ENCODE results near the gene DDX20.
A peak's percentile ranks its signal among the peaks of the same experiment; 100 is the strongest.
"Not testable (repeated sequence)": the region's sequence is repeated elsewhere in the genome, so short reads cannot be mapped to it uniquely, and the experiment has no call there.

The DDX20 gene

DNA sequence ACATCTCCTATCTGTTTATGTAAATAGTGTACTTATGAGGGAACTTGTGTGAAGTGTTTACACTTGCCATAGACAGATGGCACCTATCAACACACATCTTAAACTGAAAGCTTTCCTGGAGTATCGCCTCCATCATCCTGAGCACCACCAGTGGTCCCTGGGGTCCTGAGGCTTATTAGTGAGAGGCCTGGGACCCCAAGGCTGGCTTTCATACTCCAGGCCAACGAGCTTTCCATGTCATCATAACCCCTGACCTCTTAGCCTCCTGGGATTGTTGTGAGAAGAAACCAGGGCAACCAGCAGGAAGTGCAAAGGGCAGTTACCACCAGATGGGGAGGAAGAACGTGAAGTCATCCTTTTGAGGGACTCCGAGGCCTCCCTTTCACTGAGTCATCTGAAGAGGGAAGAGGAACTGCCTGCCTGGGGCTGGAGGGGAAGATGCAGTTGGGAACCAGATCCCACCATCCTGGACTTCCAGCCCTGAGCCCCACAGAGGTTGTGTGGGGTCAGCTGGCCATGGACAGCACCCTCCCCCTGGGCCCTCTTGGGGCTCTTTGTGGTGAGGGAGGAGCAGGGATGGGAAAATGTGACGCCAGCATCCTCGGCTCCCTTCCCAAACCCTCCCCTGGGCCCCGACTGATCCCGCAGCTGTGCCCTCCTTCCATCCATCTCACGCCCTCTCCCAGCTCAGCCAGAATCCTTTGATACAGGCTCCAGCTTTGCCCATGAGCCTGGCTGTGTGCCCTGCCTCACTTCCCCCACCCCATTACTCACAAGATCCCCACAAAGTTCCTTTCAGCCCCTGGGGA, 22.3 kb upstream of the DDX20 start:
- H3K4me3 ChIP-seq (ENCODE audit: low read depth, low read length) = no peak overlapping the region

DNA sequence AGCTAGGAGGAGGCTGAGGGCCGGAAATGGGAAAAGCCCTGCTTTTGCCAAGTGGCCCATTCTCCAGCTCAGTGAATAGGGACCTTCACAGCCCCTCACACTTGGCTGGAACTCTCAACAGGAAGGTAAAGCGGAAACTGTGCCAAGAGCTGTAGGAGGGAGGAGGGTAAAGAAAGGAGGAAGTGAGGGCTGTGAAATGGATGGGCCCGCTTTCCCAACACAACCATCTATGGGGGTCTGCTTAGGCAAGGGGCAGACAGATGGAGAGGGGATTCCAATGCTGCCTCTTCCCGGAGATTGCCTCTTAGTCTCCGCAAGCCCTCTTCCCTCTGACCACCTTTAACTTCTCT, 21.7 kb upstream of the DDX20 start:
- no peak overlapping the region for H3K4me3 ChIP-seq (ENCODE audit: low read depth, low read length)

DNA sequence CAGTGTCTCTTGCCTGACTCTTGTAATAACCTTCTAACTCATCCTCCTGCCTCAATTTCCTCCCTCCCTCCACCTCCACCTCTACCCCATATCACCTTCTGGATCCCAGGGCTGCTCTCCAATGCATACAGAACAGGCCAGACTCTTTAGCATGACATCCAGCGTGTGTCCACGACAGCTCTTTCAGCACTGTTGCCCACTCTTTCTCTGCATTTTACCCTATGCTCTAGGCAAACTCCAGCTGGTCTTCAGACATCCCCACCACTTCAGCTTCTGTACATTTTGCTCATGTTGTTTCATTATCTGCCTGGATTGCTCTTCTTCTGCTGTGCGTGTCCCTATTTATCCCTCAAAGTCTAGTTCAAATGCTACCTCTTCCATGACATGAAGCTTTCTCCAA, 21.3 kb upstream of the DDX20 start:
- no peak overlapping the region for H3K4me3 ChIP-seq (ENCODE audit: low read depth, low read length)

DNA sequence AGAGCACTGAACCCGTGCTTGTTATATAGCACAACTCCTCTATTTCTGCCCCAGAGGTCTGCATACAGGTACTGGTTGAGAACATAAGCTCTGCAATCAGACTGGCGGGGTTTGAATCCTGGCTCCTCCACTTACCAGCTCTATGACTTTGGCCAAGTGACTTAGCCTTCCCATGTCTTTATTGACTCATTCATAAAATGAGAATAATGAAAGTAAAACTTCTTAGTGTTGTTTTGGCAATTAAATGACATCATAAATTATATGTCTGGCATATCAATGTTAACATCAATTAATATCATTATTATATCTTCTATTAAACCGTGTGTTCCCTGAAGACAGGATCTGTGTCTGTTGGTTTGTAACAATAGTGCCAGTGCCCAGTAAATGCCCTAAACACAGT, 20.8 kb upstream of the DDX20 start:
- no peak overlapping the region for H3K4me3 ChIP-seq (ENCODE audit: low read depth, low read length)

DNA sequence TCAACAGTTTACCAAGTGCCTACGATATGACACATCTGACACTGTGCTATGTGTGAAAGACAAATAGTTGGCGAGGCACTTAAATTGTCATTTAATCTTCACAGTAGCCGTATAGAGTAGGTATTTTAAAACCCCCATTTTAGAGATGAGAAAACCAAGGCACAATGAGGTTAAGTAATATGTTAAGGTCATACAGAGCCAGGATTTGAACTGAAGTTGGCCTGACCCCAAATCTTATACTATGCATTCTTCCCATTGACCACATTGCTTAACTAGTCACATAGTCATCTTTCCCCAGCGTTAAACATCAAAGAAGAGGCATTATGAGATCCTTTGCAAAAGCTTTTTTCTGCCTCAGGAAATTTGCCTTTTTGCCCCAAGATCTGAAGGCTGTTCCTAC, 20.4 kb upstream of the DDX20 start:
- no peak overlapping the region for H3K4me3 ChIP-seq (ENCODE audit: low read depth, low read length)

DNA sequence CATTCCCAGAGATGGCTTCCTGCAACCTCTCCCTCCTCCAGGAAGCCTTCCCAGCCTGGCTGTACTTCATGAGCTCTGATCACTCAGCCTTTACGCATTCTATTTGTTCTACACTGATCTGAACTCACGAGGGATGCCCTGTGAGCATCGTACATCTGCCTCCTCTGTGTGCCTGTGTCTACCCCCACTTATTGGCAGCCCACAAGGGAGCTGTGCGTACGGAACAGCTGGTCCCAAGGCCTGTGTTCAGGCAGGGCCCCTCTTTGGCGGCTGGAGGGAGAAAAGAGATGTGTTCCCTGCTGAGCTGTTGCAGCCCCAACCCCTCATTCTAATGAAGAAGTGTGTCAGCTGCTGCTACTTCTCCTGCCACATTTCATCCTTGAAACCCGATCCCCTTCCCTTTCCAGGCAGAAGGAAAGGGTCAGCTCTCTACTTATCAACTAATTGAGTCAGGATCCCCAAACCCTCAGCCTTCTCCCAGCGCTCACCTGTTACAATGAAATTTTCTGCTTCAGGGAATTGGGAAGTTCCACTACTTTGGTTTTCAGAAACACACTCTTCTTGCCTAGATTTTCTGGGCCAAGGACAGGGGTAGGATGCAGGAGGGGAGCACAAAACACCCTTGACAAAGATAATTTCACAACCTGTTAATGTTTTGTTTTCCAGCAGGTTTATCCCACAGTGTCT, 19.7 kb upstream of the DDX20 start:
- no peak overlapping the region for H3K4me3 ChIP-seq (ENCODE audit: low read depth, low read length)

DNA sequence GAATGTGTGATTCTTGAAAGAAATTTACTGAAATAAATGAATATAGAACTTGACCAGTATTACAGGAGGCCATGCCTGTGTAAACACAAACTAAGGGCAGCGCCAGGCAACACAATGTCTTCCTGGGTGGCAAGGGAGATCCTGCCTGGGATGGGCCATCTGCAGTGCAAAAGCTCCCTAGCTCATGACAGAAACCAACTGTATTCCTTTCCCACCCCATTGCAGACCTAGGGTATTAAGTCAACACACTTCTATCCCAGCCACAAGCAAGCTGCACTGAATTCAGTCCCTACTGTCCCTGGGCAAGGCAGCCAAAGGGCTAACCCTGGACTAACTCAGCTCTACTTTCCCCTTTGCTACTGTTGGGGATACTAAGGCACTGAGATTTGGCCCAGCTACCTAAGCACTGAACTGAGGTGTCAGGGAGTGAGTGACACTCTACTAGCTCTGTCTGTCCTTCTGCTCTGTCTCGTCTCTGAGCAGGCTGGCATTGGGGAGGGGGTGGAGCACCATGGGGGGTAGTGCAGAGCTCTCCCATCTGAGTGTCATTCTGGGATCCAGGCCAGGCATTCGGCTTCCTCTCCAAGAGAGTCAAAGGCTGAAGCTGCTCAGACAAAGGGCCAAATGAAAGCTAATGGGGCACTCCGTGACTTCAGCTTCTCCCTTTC, 19.0 kb upstream of the DDX20 start:
- no peak overlapping the region for H3K4me3 ChIP-seq (ENCODE audit: low read depth, low read length)

DNA sequence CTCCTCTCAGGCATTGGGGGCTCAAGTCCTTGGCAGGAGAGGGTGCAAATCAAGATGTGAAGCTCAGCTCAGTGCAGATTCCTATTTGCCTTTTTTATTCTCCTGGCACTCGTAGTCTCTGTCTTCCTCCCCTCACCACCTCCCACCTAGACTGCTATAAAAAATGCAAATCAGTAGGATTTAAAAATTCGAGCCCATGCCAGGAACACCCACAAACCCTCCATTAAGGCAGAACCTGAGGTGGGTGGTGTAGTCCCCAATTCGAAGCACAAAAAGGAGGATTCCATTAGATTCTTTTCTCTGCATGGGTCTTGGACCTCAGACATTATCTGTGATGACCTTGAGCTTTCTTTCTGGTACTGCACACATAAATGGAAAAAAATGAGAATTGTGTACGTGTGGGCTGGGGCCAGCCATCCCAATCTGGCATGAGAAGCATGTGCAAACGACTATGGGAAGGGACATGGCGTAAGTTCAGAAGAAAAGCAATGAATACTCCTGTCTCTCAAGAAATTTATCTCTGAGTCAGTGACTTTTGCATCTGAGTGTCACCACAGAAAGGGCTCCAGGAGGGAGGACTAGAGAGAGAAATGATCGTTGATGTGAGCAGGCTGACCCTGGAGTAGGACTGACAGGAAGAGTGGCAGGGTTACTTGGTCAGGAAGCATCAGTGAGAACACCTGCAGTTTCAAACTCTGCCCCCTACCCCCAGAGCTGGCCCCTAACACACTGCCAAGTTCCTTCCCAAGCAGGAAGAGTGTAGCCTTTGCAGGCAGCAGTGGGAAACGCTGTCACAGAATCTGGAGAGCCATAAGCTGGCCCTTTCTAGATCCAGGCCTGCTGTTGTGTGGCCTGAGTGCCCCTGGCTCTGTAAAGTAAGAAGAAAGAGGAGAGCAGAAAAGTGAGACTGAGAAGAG, 18.2 kb upstream of the DDX20 start:
- peak overlapping the region; percentile 45 for H3K4me3 ChIP-seq (ENCODE audit: low read depth, low read length)

DNA sequence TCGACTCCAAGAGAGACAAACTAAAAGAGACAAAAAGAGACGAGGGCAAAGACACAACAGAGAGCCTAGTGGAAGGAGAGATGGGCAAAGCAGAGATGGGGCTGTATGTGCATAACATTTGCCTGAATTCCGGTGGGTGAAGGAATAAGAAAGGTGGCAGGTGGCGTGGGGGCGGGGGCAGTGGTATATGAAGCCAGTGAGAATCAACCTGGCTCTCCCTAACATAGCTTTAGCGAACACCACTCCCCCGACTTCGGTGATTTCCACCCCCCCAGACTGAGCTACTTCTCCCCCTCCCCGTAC, 17.6 kb upstream of the DDX20 start:
- H3K4me3 ChIP-seq (ENCODE audit: low read depth, low read length) = peak overlapping the region; percentile 45

DNA sequence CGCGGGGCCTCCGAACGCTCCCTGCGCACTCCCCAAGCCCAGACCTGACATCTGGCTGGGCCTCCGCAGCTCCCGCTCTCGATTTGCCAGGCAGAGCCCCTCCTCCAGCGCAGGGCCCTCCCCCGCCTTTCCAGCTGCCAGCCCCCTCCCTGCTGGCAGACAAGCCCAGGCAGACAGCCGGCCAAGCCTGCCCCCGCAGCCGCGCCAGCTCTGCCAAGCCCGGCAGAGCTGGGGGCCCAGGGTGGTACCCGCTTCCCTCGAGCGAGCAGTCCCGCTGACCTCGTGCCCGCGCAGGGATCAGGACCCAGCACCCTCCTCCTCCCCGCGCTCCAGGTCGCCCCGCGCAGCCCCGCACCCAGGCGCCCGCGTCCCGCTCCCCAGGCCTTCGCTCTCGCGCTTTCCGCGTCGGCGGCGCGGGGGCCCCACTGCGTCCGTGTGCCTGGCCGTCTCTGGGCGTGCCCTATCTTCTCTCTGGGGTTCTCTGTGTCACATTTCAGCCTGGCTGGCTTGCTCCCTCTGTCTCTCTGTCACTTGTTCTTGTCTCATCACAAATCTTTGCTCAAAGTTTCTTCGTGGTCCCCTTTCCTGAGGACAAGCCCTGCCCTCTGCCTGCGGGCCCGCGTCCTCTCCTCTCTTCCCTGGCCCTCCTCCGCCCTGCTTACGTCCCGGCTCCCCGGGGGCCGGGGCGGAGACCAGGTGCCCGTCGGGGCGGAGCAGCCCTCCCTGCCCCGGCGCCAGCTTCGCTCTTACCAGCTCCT, 17.1 kb upstream of the DDX20 start:
- H3K4me3 ChIP-seq (ENCODE audit: low read depth, low read length) = peak overlapping the region; percentile 45

DNA sequence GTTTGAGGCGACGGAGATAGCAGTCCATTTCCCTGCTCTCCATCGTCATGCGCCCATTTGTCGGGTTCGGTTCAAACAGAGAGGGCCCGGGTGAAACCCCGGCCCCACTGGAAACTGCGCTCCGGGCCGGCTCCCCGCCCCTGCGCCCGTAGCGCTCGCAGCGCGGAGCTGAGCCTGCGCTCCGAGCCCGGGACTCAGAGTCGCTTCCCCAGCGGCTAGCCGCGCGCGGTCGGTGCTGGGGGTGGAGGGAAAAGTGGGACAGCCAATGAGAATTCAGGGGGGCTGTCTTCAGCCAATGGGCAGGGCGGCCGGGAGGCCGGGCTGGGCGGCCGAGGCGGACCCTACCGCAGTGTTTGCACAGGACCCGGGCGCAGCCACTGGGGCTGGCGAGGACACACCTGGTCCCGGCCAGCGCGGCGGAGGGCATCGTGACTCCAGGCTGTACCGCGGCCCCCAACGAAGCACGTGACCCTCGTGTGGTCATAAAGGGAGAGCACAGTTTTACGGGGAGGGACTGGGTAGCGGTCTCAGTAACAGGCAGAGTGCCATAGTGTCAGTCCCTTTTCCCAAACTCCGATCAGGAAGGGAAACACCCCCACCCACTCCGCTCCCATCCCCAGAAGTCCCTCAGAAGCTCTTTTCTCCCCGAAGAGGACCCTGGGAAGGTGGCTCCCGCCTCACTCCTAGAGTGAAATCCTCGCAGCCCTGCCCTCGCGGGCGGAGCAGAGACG, 16.3 kb upstream of the DDX20 start, which contains the start of gene INKA2:
Gene INKA2, minus strand, starts transcription at position 202 of the 731 bp plus-strand sequence. Its CDS starts 153 bp downstream, at position 49.
- H3K4me3 ChIP-seq (ENCODE audit: low read depth, low read length) = peak within 1 kb of the TSS; percentile 45

DNA sequence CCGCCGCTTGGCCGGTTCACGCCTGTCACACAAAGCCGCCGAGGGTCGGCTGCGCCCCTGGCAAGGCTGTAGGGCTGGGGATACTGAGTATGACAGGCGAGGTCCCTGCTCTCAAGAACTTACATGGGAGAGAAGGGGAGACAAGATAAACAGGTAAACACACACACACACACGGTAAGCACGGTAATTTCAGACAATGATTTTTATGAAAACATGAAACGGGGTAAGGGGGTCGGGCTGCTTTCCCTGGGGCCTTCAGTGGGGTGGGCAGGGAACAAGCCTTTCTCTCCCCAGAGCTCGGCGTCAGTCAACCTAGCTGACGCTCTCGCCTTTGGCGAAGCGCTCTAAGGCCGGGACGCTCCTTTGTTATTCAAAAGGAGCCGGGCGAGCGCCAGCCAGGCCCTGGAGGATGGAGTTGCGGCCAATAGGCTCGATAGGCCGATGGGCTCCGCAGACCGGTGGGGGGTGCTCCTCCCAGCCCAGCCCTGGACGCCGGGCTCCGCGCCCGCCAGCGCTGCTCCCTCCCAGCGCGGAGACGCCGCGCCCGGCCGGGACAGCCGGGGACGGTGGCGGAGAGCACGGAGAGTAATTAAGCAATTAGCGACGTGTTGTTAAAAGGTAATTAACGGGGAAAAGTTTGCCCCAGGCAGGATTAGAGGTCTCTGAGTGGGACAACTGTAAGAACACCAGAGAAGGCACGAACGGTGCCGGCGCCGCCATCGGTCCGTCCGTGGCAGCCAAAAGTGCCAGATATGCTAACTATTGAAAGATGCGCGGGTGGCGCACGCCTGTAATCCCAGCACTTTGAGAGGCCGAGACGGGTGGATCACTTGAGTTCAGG, 15.6 kb upstream of the DDX20 start:
- H3K4me3 ChIP-seq (ENCODE audit: low read depth, low read length) = peak overlapping the region; percentile 54

DNA sequence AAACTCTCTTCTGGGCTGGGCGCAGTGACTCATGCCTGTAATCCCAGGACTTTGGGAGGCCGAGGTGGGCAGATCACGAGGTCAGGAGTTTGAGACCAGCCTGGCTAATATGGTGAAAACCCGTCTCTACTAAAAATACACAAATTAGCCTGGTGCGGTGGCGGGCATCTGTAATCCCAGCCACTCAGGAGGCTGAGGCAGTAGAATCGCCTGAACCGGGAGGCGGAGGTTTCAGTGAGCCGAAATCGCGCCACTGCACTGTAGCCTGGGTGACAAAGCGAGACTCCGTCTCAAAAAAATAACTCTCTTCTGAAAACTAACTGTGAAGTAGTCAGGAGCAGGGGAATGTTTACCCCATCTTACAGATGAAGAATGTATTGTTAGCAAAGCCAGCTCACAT, 13.4 kb upstream of the DDX20 start:
- not testable (repeated sequence) for H3K4me3 ChIP-seq (ENCODE audit: low read depth, low read length)

DNA sequence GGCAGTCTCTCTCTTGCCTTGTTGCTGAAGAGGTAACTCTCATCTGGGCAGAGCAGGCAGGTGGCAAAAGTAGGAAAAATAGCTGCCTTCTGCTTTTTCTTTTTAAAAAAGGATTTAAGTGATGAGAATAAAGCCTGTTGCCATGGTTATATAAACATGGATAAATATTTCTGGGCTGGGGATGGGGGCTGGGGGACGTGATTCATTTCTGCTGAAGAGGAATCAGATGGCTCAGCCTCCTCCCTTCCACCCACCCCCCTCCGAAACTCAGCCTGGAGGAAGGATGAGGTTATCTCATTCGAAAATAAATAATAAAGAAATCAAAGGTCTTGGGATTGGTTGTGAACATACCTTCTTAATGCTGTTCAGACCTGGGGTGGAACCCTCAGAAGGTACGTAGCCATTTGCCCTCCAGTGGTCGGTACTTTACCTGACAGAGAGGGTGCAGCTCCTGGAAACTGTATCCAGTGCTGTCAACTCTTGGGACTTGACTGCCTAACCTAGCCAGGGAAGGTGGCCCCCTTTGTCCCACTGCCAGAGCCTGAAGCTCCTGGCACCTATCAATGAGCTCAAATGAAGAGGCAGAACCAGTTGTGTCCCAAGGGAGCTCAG, 12.7 kb upstream of the DDX20 start:
- H3K4me3 ChIP-seq (ENCODE audit: low read depth, low read length) = no peak overlapping the region

DNA sequence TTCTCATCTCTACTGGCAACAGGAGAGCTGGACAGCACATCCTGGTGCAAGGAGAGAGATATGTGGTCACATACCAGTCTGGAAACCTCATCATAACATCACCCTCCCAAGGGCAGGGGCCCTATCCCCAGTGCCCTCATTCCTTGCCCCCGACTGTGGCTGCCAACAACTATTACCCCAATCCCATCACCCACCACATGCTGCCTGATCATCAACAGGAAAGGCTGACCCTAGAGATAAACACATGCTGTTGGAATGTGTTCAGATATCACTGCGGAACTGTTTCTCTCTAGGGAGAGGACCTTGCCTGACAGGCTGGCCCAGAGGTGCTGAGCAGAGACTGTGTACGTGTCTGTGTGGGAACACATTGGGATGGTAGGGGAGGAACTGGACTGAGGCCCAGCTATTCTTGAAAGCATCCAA, 12.0 kb upstream of the DDX20 start:
- no peak overlapping the region for H3K4me3 ChIP-seq (ENCODE audit: low read depth, low read length)

DNA sequence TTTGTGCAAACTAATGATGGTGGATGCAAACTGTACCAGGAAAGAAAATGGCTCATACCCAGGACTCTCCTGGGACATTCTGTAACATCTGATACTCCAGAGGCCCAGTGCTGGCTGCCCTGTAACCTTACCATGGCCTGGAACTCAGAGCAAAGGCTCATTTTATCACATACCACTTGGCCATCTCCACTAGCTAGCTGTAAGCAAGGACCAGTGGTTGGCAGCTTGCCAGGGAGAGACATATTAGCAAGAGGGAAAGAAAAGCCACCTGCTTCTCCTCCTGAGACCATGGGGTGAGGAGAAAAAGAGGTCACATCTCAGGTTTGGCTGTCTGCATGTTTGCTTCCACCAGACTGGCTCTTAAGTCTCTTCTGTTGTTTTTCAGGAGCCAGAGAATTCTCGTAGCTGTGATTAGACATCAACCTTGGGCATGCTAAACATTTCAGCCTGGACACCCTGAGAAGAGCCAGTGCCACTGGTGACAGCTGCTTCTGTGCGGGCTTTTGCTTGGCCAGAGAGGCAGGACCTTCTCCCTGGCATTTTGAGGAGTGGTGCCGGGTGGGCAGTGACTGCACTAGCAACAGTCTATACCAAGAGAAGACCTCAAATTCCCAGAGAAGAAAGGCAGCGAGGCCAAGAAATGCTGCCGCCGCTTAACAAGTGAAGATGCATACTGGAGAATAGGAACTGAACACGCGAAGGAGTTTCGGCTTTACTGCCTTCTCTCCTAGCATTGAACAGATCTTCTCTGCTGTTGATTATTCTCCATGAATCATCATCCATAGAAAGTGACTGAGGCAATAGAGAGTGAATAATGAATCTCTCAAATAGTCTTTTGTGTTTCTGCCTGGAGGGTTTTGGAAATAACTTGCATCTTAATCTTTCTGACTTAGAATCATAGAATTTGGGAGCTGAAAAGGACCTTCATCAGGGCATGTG, 9.8 kb upstream of the DDX20 start:
- no peak overlapping the region for H3K4me3 ChIP-seq (ENCODE audit: low read depth, low read length)

DNA sequence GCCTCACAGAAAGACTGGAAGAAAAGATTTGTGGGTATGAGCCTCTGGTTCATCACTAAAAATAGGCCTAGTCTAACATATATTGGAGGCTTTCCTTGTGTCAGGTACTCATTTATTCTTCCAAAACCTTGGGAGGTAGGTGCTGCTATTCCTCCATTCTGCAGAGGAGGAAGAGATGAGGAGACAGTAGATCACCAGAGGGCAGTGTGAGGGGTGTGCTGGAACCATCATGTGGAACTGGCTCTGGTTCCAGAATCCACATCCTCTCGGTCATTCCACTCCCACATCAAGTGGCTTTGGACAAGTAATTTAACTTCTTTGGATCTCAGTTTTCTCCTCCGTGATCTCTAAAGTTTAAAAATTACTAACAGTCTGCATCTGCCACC, 9.1 kb upstream of the DDX20 start:
- H3K4me3 ChIP-seq (ENCODE audit: low read depth, low read length) = no peak overlapping the region

Data from iPS-11a (cell line).